Renal cortex interstitium (tissue), 11 donors: Measurements from ENCODE around the gene SEMA5A. TPM values are rescaled to one million over a fixed set of nuclear protein-coding genes. Genes with fewer than 3 reads are reported as not detected.
A peak's percentile ranks its signal among the peaks of the same experiment; 100 is the strongest.

ENCODE experiments used
- DNase-seq, 11 donors: peaks; one replicate each; pipeline ENCODE4 v3.0.0-alpha.2; 2013; ENCODE audit warnings: low read depth in 9 of 11, low spot score in 4 of 11; ENCODE audit errors: extremely low read depth in 1 of 11
- polyA plus RNA-seq, 3 donors: library from polyadenylated mRNA; unstranded; fragments of 120-200 nt; gene quantifications; one replicate each; pipeline ENCODE4 v1.2.1, GENCODE V29; 2013; ENCODE audit not compliant: insufficient read length in 3 of 3

Gene SEMA5A
- polyA plus RNA-seq, 3 donors = 37.3 to 47.1 (median 44.4) TPM

DNA sequence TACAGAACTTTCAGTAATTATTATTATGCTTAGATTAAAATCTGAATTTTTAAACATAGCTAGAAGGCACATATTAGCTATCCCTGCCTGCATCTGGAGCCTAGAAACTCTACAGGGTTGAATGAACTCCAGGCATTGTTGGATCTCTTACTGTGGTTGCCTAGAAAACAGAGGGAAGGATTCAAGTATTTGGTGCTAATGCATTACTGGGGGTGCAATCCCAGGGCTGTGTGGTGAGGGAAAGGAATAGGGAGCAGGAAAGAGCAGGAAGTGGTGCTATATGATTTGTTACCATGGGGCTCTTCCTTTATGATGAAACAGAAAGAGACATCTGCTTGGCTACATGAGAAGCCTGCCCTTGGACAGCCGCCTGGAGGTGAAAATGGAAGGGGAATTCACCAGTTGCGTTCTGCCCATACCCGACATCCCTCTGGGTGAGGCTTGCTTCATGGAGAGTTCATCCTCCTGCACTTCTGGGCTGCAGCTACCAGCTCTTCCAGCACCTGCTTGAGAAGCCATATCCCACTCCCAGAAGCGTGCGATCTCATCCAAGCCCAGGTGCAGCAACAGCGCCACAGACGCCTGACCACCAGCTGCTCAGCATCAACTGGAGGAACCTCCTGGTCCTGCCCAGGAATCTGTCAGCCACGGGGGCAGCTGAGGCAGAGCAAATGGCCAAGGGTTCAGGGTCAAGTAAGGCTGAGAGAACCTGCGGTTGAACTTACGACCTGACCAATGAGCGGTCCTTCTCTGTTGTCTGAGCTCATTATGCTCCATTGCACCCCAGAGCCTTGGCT, 362.8 kb downstream of the SEMA5A start:
- no peak for DNase-seq

DNA sequence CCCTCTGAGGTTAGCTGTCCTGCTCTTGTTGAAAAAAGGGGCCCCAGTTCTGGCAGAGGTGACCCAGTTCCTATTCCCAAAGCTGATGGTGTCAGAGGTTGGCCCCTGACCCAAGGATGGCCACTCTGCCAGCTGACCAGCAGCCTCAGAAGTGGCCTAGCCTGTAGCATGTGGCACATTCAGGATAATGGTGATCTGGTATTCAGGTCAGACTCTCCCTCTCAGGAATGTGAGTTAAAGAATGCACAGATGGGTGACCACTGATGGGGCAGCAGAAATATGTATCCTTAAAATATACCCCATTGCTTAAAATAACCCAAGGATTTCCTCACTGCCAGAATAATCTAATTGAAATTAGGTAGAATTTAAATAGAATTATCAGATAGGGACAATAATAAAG, 369.2 kb downstream of the SEMA5A start:
- no peak for DNase-seq

DNA sequence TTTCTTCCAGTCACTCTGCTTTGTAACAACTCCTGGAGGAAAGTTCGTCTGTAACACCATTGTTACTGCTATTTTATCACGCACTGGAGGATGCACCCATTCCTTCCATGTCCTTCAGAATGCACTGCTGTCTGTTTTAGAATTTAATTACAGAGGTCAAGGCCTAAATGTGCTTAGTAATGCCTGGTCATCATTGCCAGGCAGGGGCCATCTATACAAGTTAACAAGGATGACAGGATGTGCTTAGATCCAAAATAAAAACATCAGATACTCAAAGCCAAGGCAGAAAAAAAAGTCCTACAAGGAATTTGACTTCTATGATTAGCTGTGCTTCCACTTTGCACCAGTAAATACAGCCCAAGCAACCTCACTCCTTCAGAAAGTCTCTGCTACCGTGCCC, 371.4 kb downstream of the SEMA5A start:
- no peak for DNase-seq

DNA sequence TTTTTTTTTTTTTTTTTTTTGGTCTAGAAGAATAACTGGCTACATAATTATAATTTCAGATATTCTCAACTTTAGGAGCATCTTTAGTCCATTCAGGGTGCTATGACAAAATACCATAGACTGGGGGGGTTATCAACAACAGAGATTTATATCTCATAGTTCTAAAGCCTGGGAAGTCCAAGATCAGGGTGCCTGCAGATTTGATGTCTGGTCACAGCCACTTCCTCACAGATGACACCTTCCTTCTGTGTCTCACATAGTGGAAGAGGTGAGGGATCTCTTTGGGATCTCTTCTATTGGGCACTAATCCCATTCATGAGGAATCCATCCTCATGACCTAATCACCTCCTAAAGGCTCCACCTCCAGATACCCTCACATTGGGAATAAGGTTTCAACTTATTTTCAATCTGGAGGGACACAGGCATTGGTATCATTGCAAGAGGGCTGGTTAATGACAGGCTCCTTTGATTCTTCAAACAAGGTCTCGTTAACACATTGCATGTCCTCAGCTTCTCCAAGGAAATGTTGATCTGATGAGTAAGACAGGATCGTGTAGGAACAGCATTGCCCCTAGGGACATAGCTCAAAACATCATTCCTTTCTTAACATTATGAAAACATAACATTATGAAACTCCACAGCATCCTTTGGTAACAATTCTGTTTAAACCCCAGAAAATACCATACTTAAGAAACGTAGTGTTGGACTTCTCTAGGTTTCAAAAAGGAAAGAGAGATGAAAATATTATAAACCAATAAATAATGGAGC, 372.4 kb downstream of the SEMA5A start:
- DNase-seq = no peak

DNA sequence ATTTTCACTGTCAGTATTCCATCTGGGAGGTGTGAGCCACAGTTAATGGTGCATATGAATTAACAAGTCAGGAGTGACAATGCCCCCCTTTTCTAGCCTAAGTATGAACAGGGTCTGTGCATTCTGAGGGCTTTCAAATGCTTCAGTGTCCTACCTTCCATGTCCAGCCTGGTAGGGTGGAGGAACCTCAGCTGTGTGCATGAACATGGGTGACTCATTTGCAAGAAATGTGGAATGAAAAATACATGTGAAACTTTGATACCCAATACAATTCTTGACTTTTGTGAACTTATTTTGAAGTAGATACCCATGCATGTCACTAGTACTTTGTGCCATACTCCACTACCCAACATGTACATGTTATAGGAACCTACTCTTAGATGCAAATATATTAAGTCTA, 375.8 kb downstream of the SEMA5A start:
- no peak for DNase-seq

DNA sequence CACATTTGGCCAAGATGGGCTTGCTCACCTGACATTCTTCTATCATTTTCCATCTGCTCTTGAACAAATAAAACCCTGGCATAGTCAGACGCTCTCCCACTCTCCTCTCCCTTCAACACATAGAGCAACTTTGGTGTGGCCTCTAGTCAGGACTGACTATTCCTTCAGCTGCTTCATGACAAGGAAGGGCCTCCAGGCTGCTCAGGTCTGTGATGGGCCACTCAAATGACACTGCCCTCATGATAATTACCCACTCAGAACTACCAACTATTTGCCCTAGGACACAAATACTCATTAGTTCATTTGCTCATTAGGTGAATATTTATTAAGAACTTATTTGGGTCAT, 376.3 kb downstream of the SEMA5A start:
- DNase-seq = no peak

DNA sequence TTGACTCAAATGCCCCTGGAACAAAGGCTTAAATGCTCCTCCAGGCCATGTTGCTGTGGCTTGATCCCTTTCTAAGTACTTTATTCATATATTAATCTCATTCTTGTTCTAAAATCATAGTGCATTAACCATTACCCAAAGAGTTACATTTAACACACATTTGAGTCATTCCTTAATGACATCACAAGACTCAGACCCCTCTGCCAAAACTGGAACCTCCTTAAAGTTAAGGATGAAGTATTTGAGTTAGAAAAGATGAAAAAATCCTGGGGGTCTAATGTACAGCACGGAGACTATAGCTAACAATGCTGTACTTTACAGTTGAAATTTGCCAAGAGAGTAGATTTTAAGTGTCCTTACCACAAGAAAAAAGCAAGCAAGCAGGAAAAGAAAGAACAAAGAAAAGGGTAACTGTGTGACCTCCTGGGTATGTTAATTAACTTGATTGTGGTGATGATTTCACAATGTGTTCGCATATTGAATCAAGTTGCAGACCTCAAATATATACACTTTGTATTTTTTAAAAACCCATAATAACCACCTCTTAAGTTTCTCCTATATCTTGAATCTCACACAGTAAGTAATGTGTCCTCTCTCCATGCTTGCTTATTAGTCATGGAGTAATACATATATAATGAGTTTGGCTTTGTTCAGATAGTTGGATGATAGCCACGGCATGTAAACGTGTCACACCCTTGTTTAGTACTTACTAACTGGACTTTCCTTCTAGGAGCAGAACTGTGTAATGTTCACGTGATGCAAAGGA, 376.9 kb downstream of the SEMA5A start:
- DNase-seq = no peak

DNA sequence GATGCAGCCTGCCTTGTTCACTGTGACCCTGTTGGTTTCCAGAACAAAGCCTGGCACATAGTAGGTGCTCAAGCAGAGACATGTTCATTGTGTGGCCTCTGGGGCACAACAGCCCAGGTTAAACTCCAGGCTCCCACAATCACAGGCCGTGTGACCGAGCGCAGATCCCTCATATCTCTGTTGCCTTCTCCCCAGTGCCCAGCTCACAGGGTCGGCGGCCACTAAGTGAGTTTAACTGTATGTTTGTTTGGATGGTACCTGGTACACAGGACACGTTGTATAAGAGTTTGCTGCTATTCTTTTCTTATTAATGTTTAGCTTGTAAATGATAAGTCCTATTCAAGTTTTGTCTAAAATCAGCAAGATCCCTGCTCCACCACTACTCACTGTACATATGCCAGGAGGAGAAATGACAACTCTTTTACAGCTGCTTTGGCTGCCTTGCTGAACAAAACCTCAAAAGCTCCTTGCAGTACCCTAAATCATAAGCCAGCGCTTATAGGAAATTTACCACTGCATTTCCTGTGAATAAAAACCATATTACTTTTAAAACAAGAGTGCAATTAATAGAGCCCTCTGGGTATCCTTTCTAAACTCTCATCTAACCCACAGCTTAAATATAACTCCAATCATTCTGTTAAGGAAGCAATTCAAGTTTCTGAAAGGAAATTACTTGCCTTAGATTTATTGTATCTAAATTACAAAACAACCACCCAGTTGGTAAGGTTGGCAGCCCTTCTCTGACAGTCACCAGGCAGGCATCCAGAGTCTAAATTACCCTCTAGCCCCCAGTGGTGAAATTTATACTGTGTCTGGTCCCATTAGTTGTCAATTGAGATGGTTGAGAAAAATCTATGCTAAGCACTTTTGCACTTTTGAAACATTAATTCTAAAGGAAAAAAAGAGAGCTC, 379.4 kb downstream of the SEMA5A start:
- no peak for DNase-seq

DNA sequence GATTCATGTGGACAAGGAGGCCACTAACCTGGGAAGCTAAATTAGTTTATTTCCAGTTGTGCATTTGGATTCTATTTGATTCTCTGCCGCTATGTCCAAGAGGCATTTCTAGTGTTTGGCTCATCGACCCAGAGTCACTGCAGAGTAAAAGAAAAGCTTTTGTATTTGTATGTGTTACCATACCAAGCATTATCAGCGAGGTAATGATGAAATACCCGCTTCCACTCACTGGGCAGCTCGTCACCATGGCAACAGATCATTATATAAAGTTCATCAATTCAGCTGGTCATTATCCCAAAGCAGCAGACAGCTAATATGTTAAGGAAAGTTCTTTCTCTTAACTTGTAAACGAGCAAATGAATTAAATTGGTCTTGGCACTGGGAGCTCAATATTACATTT, 380.3 kb downstream of the SEMA5A start:
- DNase-seq = no peak

DNA sequence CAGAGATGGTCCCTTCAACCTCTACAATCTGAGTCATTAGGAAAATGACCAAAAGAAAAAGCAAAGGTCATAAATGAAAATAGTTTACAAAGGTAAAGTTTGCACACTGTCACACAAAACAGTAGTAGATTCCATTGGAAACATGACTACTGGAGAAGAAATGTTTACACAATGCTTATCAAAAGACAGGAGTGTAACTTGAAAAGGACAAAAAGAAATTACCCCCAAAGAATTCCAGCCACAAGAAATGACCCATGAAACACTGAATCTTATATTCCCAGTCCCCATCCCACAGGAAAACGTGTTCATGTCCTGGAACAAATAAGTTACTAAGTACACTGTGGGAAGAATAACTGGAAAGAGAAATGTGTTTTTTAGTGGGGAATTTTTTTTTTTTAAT, 385.1 kb downstream of the SEMA5A start:
- DNase-seq = no peak

DNA sequence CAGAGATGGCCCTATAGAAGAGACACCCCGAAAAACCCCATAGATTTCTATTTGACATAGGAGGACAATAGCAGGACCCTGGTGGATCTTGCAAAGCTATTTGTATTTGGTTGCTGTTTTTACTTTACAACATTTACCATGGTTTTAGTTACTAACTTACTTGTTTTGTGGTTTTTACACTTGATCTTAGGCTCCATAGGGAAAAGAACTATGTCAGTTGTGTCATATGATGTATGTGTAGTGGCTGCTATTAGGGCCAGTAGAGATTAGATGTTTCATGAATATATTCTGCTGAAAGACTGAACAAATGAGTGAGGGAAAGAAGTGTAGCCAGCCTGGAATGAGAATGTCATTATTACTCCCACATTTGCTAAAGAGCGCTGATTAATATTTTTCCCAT, 388.1 kb downstream of the SEMA5A start:
- no peak for DNase-seq

DNA sequence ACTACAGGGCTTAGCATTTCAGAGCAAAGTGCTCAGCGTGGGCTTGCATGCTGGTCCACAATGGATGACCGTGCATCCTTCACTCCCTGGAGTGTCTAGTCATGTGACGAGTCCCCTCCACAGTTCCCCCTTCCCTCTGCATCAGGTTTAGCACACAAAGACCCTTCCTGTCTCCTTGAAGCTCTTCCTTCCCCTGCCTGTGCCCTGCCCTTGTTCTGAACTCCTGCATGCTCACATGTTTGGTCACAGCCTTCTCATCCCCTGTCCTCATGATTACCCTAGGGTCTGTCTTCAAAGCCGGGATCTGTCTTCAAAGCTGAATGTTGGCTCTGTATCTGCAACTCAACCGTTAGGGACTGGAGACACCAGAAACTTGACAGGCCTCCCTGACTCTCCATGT, 388.9 kb downstream of the SEMA5A start:
- no peak for DNase-seq

DNA sequence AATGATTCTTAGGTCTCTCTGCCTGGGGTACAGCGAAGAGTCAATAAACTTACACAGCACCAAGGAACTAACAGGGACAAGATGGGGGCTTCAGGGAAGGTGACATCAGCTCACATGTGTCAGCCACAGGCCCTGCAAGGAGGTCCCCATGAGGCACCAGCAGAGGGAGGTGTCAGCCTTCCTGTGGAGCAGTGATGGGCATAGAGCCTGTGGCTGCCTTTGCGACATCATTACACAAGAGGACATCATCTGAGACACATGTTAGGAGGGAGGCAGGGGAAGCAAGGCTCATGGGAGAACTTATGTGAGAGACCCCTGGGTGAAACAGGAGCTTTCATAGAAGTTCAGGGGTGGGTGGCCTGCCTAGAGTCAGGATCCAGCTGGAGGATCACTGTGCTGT, 389.6 kb downstream of the SEMA5A start:
- peak in 3 of 11 donors; percentile 19 to 28 (median 20) for DNase-seq

DNA sequence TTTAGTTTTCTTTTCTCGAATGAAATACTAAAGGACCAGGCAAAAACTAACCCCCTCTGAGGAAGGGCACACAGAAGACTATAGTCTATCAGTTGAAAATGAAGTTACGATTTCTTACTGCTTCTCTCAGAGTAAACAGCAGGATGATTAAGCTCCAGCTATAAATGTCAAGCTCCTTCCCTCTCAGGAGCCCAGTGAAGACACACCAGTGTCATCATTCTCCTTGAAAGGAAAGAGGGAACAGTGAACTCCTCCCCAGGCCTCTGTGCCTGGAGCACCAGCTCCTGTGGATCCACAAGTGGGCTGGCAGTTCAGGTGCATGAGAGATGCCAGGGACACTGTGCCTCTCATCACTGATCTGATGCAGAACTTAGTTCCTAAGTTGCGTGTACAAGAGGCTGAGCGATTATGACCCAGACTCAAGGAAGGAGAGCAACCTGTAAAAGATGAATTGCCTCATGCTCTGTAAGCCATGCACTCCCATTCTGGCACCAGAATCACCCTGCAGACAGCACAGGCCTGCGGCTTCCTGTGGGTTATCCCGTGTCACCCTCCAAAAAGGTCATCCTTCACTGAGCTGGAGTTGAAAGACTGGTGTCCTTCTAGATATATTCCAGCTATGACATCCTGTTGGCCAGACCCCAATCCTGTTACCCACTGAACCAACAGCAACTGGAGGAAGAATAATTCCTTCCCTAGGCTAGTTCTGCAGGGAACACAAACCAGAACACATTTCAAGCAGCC, 394.0 kb downstream of the SEMA5A start:
- no peak for DNase-seq

DNA sequence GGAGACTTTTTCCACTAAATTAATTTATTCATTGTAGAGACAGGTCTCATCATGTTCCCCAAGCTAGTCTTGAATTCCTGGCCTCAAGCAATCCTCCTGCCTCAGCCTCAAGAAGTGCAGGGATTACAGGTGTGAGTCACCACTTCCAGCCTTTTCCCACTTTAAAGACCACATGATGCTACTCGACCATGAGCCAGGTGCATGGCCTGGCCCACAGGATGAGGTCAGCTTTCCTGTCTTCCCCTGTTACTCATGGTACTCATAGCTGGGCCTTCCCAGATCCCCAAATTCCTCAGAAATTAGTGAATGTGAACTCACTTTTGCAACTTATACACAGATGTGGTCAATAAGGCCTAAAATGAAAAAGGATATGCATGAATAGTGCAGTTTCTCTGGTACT, 395.9 kb downstream of the SEMA5A start:
- DNase-seq = no peak

DNA sequence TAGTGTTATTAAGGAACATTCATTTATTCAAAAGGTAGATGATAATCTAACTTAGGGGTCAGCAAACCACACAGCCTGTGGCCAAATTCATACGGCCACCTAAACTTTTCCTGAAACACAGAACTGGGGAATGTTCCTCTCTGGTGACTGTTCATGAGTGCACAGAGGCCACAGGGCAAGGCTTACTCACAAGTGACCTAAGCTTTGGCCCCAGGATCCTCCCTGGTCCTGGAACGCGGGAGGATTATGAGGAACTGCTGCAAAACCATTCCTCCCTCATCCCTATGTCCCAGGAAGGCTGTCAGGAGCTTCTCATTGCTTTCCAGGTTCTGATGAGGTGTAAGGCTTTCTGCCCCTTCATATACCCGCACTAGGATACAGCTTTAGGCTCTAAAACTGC, 397.6 kb downstream of the SEMA5A start:
- no peak for DNase-seq

DNA sequence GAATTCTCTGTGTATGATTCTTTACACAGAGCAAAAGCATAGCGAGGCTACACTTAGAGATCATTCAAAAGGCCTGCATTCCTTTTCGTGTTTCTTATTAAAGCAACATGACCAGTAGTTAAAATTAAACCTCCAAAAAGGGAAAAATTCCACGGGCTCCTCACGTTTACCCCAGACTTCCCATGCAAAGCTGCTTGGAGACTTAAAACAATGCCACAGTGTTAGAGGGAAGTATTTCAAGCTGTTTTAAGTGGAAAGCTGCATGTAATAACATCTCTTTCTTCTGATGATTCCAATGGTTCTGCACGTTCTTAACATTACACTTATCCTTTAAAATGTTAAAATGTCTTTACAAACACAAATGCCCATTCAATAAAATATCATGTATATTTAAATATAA, 405.2 kb downstream of the SEMA5A start:
- DNase-seq = no peak

DNA sequence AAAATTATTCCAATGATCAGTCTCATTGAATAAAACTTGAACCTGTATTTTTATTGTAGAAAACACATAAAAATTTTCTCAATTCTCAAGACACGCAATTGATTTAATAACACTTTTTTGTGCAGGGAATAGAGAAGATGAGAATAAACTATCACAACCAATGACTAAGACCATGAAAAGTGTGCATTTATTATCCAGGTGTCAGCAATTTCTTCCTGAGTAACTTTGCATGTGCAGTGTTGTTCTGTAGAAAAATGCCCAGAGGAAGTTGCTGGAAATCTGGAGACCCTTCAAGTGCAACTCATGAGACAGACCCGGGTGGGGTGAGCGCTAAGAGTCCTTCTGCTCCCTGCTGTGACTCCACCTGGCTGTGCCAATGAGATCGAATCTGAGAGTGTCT, 405.7 kb downstream of the SEMA5A start:
- no peak for DNase-seq
